Measurements from ENCODE around the gene MED12.

MED12 gene

GRCh38 chrX:71109051-71109450, 9.3 kb upstream of the MED12 start:
- H3K18ac ChIP-seq (ENCODE audit: low read length) = no peak overlapping the region
- no peaks in the 10 kb centered on the region for H3K27me3 ChIP-seq (ENCODE audit: insufficient read depth, low read length, poor library complexity)
- no peak overlapping the region for H3K4ac ChIP-seq (ENCODE audit: low read depth, low read length)
- H3K36me3 ChIP-seq (ENCODE audit: control insufficient read depth, insufficient read depth, low read length) = no peaks in the 10 kb centered on the region
- no peaks in the 10 kb centered on the region for H3K79me2 ChIP-seq (ENCODE audit: control insufficient read depth, insufficient read depth, low read length)
- H3K4me1 ChIP-seq (ENCODE audit: control insufficient read depth, low read depth, low read length) = peaks cover 5% of the 10 kb centered on the region
- H3K9ac ChIP-seq (ENCODE audit: low read length) = no peak overlapping the region
- no peak overlapping the region for H3K23ac ChIP-seq (ENCODE audit: low read length)
- no peak overlapping the region for H4K5ac ChIP-seq (ENCODE audit: low read length)
- no peak for DNase-seq
- H3K56ac ChIP-seq (ENCODE audit: low read length) = no peak overlapping the region
- H2AK5ac ChIP-seq (ENCODE audit: low read length) = no peak overlapping the region
- H3K27ac ChIP-seq (ENCODE audit: low read depth, low read length) = no peak overlapping the region
- no peak overlapping the region for H2BK15ac ChIP-seq (replicated peaks; ENCODE audit: low read depth)
- H3K79me1 ChIP-seq (ENCODE audit: low read length) = no peaks in the 10 kb centered on the region
- no peak overlapping the region for H4K8ac ChIP-seq (ENCODE audit: low read depth, low read length)
- WGBS (ENCODE audit: extremely low coverage, insufficient coverage, low lambda C conversion rate) = no CpG with 5 or more reads among the region's 6 CpGs
- no peak overlapping the region for H2BK120ac ChIP-seq (ENCODE audit: low read depth, low read length)
- H2BK5ac ChIP-seq (ENCODE audit: low read length) = no peak overlapping the region
- no peak overlapping the region for H3K4me3 ChIP-seq (ENCODE audit: low read length)
- no peak overlapping the region for H3K4me2 ChIP-seq (ENCODE audit: low read length)

GRCh38 chrX:71111141-71111843, 7.1 kb upstream of the MED12 start, which contains the start of gene IL2RG:
IL2RG (minus strand) TSS chrX:71111577; CDS start chrX:71111539, 38 bp downstream.
- no peak within 1 kb of the TSS for H2BK5ac ChIP-seq (ENCODE audit: low read length)
- DNase-seq = no peak
- no peak within 1 kb of the TSS for H4K5ac ChIP-seq (ENCODE audit: low read length)
- no peaks in the 10 kb centered on the region for H3K4me1 ChIP-seq (ENCODE audit: control insufficient read depth, low read depth, low read length)
- H3K79me1 ChIP-seq (ENCODE audit: low read length) = no peaks in the 10 kb centered on the region
- no peak within 1 kb of the TSS for H3K18ac ChIP-seq (ENCODE audit: low read length)
- H3K23ac ChIP-seq (ENCODE audit: low read length) = no peak within 1 kb of the TSS
- no peaks in the 10 kb centered on the region for H3K27me3 ChIP-seq (ENCODE audit: insufficient read depth, low read length, poor library complexity)
- whole genome bisulfite sequencing (ENCODE audit: extremely low coverage, insufficient coverage, low lambda C conversion rate) = no CpG with 5 or more reads among the region's 8 CpGs
- no peak within 1 kb of the TSS for H4K8ac ChIP-seq (ENCODE audit: low read depth, low read length)
- no peak within 1 kb of the TSS for H3K4me3 ChIP-seq (ENCODE audit: low read length)
- H3K4me2 ChIP-seq (ENCODE audit: low read length) = no peak within 1 kb of the TSS
- H3K56ac ChIP-seq (ENCODE audit: low read length) = no peak within 1 kb of the TSS
- no peak within 1 kb of the TSS for H3K27ac ChIP-seq (ENCODE audit: low read depth, low read length)
- H3K9ac ChIP-seq (ENCODE audit: low read length) = no peak within 1 kb of the TSS
- H3K36me3 ChIP-seq (ENCODE audit: control insufficient read depth, insufficient read depth, low read length) = no peaks in the 10 kb centered on the region
- H2AK5ac ChIP-seq (ENCODE audit: low read length) = no peak within 1 kb of the TSS
- H3K79me2 ChIP-seq (ENCODE audit: control insufficient read depth, insufficient read depth, low read length) = no peaks in the 10 kb centered on the region
- H3K4ac ChIP-seq (ENCODE audit: low read depth, low read length) = no peak within 1 kb of the TSS
- H2BK120ac ChIP-seq (ENCODE audit: low read depth, low read length) = no peak within 1 kb of the TSS
- no peak within 1 kb of the TSS for H2BK15ac ChIP-seq (replicated peaks; ENCODE audit: low read depth)

- Histone ChIP-seq H3K79me1 (ENCODE audit: low read length) (no peaks in the 10 kb centered on the region), H2BK15ac (replicated peaks; ENCODE audit: low read depth) (no peak overlapping the region), H2AK5ac (ENCODE audit: low read length) (no peak overlapping the region), H3K27me3 (ENCODE audit: insufficient read depth, low read length, poor library complexity) (no peaks in the 10 kb centered on the region), H3K4ac (ENCODE audit: low read depth, low read length) (no peak overlapping the region), H3K9ac (ENCODE audit: low read length) (no peak overlapping the region), H3K23ac (ENCODE audit: low read length) (no peak overlapping the region), H3K4me1 (ENCODE audit: control insufficient read depth, low read depth, low read length) (no peaks in the 10 kb centered on the region), H3K56ac (ENCODE audit: low read length) (no peak overlapping the region), H3K4me2 (ENCODE audit: low read length) (no peak overlapping the region), H2BK120ac (ENCODE audit: low read depth, low read length) (no peak overlapping the region), H4K5ac (ENCODE audit: low read length) (no peak overlapping the region), H3K4me3 (ENCODE audit: low read length) (no peak overlapping the region), H3K36me3 (ENCODE audit: control insufficient read depth, insufficient read depth, low read length) (no peaks in the 10 kb centered on the region), H4K8ac (ENCODE audit: low read depth, low read length) (no peak overlapping the region), H2BK5ac (ENCODE audit: low read length) (no peak overlapping the region), H3K18ac (ENCODE audit: low read length) (no peak overlapping the region), H3K79me2 (ENCODE audit: control insufficient read depth, insufficient read depth, low read length) (no peaks in the 10 kb centered on the region), H3K27ac (ENCODE audit: low read depth, low read length) (no peak overlapping the region)
- no peak for DNase-seq
- no CpG with 5 or more reads among the region's 5 CpGs for WGBS (ENCODE audit: extremely low coverage, insufficient coverage, low lambda C conversion rate)
Observed at GRCh38 chrX:71111921-71112431, 6.4 kb upstream of the MED12 start.

DNA sequence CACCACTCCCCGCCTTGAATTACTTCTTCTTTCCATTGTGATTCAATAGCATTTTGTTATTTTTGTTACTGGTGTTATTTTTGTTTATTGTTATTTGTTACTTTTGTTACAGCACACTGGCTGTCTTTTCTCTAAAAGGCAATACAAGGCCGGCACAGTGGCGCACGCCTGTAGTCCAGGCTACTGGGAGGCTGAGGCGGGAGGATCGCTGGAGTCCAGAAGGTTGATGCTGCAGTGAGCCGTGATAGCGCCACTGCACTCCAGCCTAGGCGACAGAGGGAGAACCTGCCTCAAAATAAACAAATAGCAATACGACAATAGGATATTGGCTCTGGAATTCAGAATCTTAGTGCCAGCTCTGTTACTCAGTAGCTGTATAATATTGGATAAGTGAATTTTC, 1.0 kb upstream of the MED12 start:
- H3K79me2 ChIP-seq (ENCODE audit: control insufficient read depth, insufficient read depth, low read length) = no peaks in the 10 kb centered on the region
- no peak overlapping the region for H3K27ac ChIP-seq (ENCODE audit: low read depth, low read length)
- no CpG with 5 or more reads among the region's 10 CpGs for WGBS (ENCODE audit: extremely low coverage, insufficient coverage, low lambda C conversion rate)
- peak overlapping the region; percentile 49 for H3K56ac ChIP-seq (ENCODE audit: low read length)
- H2AK5ac ChIP-seq (ENCODE audit: low read length) = no peak overlapping the region
- H3K4ac ChIP-seq (ENCODE audit: low read depth, low read length) = no peak overlapping the region
- H2BK5ac ChIP-seq (ENCODE audit: low read length) = no peak overlapping the region
- H2BK120ac ChIP-seq (ENCODE audit: low read depth, low read length) = no peak overlapping the region
- no peak overlapping the region for H3K4me2 ChIP-seq (ENCODE audit: low read length)
- H3K23ac ChIP-seq (ENCODE audit: low read length) = no peak overlapping the region
- no peak overlapping the region for H4K5ac ChIP-seq (ENCODE audit: low read length)
- H3K18ac ChIP-seq (ENCODE audit: low read length) = no peak overlapping the region
- no peaks in the 10 kb centered on the region for H3K27me3 ChIP-seq (ENCODE audit: insufficient read depth, low read length, poor library complexity)
- no peaks in the 10 kb centered on the region for H3K4me1 ChIP-seq (ENCODE audit: control insufficient read depth, low read depth, low read length)
- H3K79me1 ChIP-seq (ENCODE audit: low read length) = no peaks in the 10 kb centered on the region
- H3K36me3 ChIP-seq (ENCODE audit: control insufficient read depth, insufficient read depth, low read length) = no peaks in the 10 kb centered on the region
- H3K4me3 ChIP-seq (ENCODE audit: low read length) = no peak overlapping the region
- no peak for DNase-seq
- no peak overlapping the region for H2BK15ac ChIP-seq (replicated peaks; ENCODE audit: low read depth)
- H3K9ac ChIP-seq (ENCODE audit: low read length) = no peak overlapping the region
- H4K8ac ChIP-seq (ENCODE audit: low read depth, low read length) = no peak overlapping the region

- Histone ChIP-seq H3K79me1 (ENCODE audit: low read length) (no peaks in the 10 kb centered on the region), H2BK15ac (replicated peaks; ENCODE audit: low read depth) (no peak overlapping the region), H3K56ac (ENCODE audit: low read length) (peak overlapping the region; percentile 82), H4K8ac (ENCODE audit: low read depth, low read length) (no peak overlapping the region), H3K4me3 (ENCODE audit: low read length) (peak overlapping the region; percentile 40), H3K18ac (ENCODE audit: low read length) (peak overlapping the region; percentile 36), H3K36me3 (ENCODE audit: control insufficient read depth, insufficient read depth, low read length) (no peaks in the 10 kb centered on the region), H3K27me3 (ENCODE audit: insufficient read depth, low read length, poor library complexity) (no peaks in the 10 kb centered on the region), H3K9ac (ENCODE audit: low read length) (peak overlapping the region; percentile 74), H3K4ac (ENCODE audit: low read depth, low read length) (no peak overlapping the region), H3K4me2 (ENCODE audit: low read length) (peak overlapping the region; percentile 25), H2BK5ac (ENCODE audit: low read length) (no peak overlapping the region), H3K4me1 (ENCODE audit: control insufficient read depth, low read depth, low read length) (no peaks in the 10 kb centered on the region), H2BK120ac (ENCODE audit: low read depth, low read length) (no peak overlapping the region), H3K27ac (ENCODE audit: low read depth, low read length) (no peak overlapping the region), H3K23ac (ENCODE audit: low read length) (no peak overlapping the region), H4K5ac (ENCODE audit: low read length) (no peak overlapping the region), H2AK5ac (ENCODE audit: low read length) (no peak overlapping the region), H3K79me2 (ENCODE audit: control insufficient read depth, insufficient read depth, low read length) (no peaks in the 10 kb centered on the region)
- WGBS (ENCODE audit: extremely low coverage, insufficient coverage, low lambda C conversion rate) = no CpG with 5 or more reads among the region's 17 CpGs
- DNase-seq = no peak
Observed at GRCh38 chrX:71118985-71119535, 664 bp downstream of the MED12 start.

Data from mesendoderm (in vitro differentiated cells).